Mammary epithelial cell (primary cell): ENCODE results near the gene UBE3B.

Experiments
- EZH2 ChIP-seq: IDR thresholded peaks from 2 replicates; pipeline ENCODE4 v1.6.1; 2012; ENCODE audit warnings: low read length, inconsistent platforms, borderline replicate concordance
- TF ChIP-seq, protein P1 (sequence below), 2 donors: IDR thresholded peaks in 1 of 2; conservative IDR thresholded peaks in 1 of 2; 2 replicates each; pipeline ENCODE4 v1.5.1; 2011 to 2012; ENCODE audit warnings: inconsistent platforms in 2 of 2, low read length in 2 of 2, mild to moderate bottlenecking in 2 of 2, control low read depth in 1 of 2, low read depth in 1 of 2; ENCODE audit not compliant: insufficient read depth in 1 of 2; ENCODE audit errors: extremely low read depth in 1 of 2

DNA sequence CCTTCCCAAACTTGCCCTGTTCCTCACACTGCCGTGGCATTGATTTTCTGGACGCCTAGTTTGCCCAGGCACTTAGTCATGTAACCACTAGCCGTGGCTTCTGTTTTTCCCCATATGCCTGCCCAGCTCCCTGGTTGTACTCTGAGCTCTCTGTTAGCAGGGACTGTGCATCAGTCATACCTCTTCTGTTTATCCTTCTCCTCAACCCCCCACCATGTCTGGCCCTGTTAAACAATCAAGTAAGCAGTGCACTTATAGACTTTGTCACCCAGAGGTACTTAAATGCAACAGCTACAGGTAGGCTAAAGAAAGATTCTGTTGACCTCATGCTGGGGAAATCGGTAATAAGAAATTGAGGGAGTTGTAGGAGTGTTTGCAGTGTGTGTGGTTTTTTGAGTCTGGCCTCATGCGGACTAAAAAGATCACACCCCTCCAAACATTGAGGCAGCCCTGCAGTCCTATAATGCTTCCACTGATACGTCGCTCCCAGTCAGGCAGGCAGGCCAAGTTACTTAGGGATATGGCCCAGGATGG is 17.0 kb downstream of the UBE3B start:
- TF ChIP-seq, protein P1, sequence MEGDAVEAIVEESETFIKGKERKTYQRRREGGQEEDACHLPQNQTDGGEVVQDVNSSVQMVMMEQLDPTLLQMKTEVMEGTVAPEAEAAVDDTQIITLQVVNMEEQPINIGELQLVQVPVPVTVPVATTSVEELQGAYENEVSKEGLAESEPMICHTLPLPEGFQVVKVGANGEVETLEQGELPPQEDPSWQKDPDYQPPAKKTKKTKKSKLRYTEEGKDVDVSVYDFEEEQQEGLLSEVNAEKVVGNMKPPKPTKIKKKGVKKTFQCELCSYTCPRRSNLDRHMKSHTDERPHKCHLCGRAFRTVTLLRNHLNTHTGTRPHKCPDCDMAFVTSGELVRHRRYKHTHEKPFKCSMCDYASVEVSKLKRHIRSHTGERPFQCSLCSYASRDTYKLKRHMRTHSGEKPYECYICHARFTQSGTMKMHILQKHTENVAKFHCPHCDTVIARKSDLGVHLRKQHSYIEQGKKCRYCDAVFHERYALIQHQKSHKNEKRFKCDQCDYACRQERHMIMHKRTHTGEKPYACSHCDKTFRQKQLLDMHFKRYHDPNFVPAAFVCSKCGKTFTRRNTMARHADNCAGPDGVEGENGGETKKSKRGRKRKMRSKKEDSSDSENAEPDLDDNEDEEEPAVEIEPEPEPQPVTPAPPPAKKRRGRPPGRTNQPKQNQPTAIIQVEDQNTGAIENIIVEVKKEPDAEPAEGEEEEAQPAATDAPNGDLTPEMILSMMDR (conservative IDR thresholded peaks at IDR 0.05 in 1 of 2, IDR thresholded peaks at IDR 0.05 in 1 of 2; ENCODE audit: extremely low read depth in 1 of 2, insufficient read depth in 1 of 2, low read depth in 1 of 2, low read length in 2 of 2) = no peak
- TF ChIP-seq EZH2 = no peak
